ENCODE data around the gene CCDC30.

The CCDC30 gene

GRCh38 chr1:42690477-42691156 is 227.5 kb downstream of the CCDC30 start:
- no peak for DNase-seq

- no peak for DNase-seq
Observed at GRCh38 chr1:42691157-42691498, 228.0 kb downstream of the CCDC30 start.

GRCh38 chr1:42692461-42692860 is 229.4 kb downstream of the CCDC30 start:
- DNase-seq: no peak

DNA sequence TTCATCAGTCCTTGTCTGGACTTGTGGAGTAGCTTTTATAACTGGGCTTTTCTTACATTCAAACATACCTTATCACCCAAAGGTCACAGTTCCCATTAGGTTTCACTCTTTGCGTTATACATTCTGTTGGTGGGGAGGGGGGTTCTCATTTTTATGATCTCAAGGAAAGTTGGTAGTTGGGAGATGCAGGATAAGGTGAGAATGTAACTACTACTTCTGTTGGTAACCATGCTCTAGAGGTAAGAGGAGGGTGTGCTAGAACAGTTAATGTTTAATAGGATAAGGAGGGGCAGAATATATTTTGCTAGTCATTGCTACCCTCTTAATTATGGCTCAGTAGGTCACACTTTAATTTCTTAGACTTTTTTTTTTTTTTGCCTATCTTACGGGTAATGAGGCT is 229.8 kb downstream of the CCDC30 start:
- no peak for DNase-seq

- no peak for DNase-seq
Observed at GRCh38 chr1:42698081-42698813, 235.2 kb downstream of the CCDC30 start.

GRCh38 chr1:42700006-42700405 is 236.9 kb downstream of the CCDC30 start:
- no peak for DNase-seq

GRCh38 chr1:42703888-42704464 is 240.9 kb downstream of the CCDC30 start:
- DNase-seq: no peak
